Skin of body (tissue), 2 donors: ENCODE measurements around the gene VPS4B. TPM values are rescaled to one million over a fixed set of nuclear protein-coding genes. Genes with fewer than 3 reads are reported as not detected.
"Not testable (repeated sequence)": the region's sequence is repeated elsewhere in the genome, so short reads cannot be mapped to it uniquely, and the experiment has no call there.

Experiments
- DNase-seq: peaks from one replicate; lab custom pipeline; 2025; lab: John Stamatoyannopoulos, UW
- total RNA-seq: library from RNA; depleted of rRNA; stranded (reverse); fragments of >200 nt; gene quantifications from one replicate; pipeline ENCODE4 v1.2.3, GENCODE V29; 2014

Gene VPS4B
- total RNA-seq = 46.6 TPM

DNA sequence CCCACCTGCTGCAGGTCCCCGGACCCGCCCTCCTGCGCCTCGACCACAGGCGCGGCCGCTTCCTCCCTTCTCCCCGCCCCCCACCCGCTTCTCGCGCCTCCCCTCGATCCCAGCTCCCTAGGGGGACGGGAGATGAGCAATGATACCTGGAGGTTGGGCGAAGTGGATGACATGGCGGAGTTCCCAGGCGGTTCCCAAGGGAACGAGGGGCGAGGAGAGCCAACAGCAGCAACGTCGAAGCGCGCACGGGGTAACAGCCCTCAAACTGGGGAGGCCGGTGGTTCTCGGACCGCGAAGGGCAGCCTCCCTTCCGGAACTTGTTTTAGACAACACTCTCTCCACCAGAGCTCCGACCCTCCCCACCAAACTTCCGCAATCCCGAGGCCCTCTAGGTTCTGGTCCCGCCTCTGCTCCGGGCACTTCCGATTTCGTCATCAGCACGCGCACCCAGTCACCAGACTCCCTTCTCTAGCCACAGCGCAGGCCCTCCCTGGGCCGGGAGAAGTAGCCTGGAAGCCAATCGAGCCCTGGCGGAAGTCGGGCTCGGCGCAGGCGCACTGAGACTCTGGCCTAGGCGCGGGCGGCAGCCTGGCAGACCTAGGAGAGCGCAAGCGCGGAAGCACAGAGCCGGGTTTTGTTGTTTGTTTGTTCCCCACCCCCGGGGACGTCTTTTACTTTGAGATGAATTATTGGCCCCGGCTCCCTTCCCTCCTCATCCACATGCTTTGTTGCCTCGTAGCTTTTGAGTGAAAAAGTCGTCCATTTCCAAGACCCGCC is at the start of gene VPS4B:
Gene VPS4B, minus strand, starts transcription at position 390 of the 777 bp plus-strand sequence. Its CDS starts 217 bp downstream, at position 173.
- DNase-seq = peak; percentile 99

DNA sequence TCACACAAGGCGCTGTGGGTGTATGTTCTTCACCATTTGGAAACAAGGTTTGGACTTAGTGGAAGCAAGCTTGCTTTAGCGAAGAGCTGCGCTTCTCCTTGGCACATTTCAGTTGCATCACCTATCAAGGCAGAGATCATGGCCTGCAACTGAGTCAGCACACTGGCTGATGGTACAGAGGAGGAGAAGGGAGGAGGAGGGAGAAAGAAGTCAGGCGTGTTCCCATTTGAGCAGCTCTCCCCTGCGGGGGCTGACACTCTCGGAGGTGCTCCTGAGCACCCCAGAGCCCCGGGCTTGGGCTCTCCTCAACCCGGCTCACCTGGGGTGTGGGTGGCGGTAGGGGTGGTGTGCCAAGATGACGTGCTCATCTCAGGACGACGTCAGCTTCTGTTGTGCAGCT is 48.5 kb upstream of the VPS4B start:
- DNase-seq = no peak

GRCh38 chr18:63468575-63468974 is 46.3 kb upstream of the VPS4B start:
- no peak for DNase-seq

DNA sequence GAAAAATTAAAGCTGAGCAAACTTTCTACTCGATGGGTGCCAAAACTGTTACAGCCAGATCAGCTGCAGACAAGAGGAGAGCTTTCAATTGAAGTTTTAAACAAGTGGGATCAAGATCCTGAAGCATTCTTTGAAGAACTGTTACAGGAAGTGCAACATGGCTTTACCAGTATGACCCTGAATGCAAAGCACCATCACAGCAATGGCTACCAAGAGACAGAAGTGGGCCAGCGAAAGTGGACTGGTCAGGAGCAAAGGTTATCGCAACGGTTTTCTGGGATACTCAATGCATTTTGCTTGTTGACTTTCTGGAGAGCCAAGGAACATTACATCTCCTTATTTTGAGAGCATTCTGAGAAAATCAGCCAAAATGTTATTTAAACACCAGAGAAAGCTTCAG is 45.4 kb upstream of the VPS4B start:
- no peak for DNase-seq

DNA sequence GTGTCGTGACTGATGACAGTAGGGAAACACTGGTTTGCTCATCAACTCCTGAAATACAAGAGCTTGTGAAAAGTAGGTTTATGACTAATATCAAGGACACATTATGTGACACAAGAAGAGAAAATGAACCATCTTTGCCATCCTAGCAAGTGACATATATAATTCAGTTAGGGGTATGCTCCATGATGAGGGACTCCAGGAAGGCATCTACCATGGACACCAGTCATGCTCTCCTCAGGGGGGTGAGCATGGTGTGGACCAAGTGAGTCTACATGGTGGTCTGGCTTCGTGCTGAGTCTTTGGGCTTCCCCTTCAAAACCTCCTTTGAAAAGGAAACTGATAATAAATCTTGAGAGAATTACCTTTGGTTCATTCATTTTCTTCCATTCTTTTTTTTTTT is 42.8 kb upstream of the VPS4B start:
- no peak for DNase-seq

GRCh38 chr18:63464434-63464833 is 42.2 kb upstream of the VPS4B start:
- no peak for DNase-seq

GRCh38 chr18:63460414-63460813 is 38.1 kb upstream of the VPS4B start:
- DNase-seq = no peak

DNA sequence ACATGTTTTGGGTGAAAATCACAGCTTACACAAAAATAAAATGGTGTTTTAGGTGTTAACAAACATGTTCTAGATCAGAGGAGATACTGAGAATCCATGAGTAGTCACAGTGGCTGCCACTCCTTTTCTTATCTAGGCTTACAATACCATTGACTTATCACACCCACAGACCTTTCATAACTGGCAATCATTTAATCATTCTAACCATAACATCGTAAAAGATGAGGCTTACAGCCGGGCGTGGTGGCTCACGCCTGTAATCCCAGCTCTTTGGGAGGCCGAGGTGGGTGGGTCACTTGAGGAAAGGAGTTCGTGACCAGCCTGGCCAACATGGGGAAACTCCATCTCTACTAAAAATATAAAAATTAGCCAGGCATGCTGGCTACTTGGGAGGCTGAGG is 35.7 kb upstream of the VPS4B start:
- DNase-seq = no peak

DNA sequence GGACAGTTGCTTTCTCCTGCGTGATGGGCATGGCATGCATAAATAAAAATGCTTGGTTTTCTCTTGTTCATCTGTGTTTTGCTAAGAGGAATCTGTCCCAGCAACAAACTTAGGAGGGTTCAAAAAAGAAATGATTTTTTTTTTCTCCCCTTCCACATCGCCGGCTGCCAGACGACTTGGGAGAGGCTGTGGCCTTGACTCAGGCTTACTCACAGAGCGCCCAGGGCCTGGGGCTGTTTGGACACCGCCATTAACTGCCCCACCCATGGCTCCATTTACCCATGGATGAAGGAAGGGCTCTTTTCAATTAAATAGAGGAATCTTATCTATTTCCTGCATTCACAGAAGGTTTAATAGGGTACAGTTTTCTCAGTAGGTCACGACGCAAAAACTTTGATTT is 32.2 kb upstream of the VPS4B start:
- no peak for DNase-seq

GRCh38 chr18:63452751-63453150 is 30.5 kb upstream of the VPS4B start:
- DNase-seq = not testable (repeated sequence)

- DNase-seq = peak; percentile 37
These were observed 29.8 kb upstream of the VPS4B start for GRCh38 chr18:63451799-63452660.

- DNase-seq = no peak
These were observed 27.1 kb upstream of the VPS4B start for GRCh38 chr18:63449426-63449825.

GRCh38 chr18:63447066-63447465 is 24.8 kb upstream of the VPS4B start:
- DNase-seq = no peak

- no peak for DNase-seq
These were observed 24.0 kb upstream of the VPS4B start for GRCh38 chr18:63446266-63446665.

- DNase-seq = no peak
These were observed 22.8 kb upstream of the VPS4B start for GRCh38 chr18:63445037-63445436.

DNA sequence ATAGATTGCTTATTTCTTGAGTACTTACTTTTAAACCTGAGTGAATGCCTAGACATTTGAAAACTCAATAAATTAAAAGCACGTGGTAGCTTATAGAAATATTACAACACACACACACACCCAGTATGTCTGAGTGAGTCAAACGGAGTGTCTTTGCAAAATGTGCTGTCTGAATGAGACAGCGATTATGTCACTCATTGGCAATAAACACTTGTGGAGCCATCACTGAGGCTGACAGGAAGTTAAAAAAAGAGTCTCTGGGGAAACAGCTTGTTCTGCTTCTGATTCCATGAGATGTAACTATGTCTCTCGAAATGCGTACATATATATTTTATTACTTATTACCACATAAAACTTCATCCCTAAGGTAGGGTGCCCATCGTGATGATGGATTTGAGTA is 22.3 kb upstream of the VPS4B start:
- DNase-seq = peak; percentile 96

DNA sequence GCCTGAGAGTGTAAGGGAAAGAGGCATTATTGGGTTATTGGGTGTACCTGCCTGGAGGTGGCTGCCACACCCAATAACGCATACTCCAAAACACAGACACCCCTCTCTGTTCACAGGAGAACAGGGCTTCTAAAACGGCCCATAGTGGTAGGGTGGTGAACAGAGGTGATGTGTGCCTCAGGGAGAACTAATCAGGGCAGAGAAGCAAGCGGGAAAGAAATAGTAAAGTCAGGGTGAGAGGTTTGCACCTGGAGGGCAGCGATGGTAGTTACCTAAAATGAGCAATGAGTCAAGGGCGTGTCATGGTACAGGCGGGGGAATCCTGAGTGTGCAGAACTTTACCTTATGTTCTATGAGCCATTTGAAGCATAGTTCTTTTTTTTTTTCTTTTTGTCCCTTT is 21.6 kb upstream of the VPS4B start:
- DNase-seq = no peak

DNA sequence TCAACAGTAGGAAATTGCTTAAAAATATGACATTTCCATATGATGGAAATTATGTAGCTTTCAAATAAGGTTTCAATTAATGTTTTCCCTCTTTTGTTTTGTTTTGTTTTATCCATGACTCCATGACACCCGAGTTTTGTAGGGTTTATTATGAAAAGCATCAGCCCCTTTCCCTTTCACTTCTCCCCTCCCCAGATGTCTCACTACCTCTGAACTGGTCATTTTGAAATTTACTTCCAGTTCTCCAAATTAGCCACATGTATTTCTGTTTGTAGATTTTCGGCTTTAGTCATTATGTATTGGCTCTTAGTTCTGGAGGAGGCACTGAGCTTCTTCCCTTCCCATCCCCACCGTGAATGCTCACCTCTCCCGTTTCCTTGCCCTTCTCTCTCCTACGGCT is 18.6 kb upstream of the VPS4B start:
- peak; percentile 39 for DNase-seq

DNA sequence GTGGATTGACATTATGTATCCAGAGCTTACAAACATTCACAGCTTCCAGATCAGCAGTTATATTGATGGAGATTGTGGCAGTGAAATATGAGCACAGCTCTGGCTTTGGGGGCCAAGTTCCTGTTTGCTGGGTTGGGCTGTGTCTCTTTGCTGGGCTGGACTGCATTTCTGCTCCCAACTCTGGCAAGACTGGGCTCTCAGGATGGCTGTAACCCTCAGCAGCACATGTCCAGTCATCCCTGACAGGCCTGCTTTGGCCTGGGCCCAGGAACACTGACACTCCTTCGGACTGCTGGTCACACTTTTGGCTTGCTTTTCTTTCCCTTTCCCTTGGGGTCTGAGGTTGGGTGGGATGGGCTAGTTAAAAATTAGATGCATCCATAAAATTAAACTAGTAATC is 17.9 kb upstream of the VPS4B start:
- peak; percentile 44 for DNase-seq

DNA sequence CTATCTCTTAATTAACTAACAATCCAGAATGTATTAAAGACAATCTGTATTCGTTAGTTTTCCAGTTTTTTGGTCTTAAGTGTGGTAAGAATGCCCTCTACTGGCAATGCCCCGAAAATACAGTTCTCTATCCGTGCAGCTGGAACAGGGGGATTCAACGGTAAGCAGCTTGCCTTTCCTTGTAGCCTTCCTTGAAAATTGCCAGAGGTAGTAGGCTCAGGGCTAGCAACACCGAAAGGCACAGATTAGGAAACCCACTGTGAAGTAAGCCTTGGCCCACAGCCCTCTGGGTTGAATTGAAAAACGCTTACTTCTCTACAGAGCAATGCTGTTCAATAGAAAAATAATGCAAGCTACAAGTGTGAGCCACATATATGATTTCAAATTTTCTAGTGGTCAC is 17.1 kb upstream of the VPS4B start:
- DNase-seq = peak; percentile 68

- no peak for DNase-seq
These were observed 15.9 kb upstream of the VPS4B start for GRCh38 chr18:63438181-63438580.

- peak; percentile 66 for DNase-seq
These were observed 11.1 kb upstream of the VPS4B start for GRCh38 chr18:63433334-63433866.
